ENCODE measurements around the gene ZNF334.

Gene ZNF334

GRCh38 chr20:46553926-46554325 lies 40.6 kb upstream of the ZNF334 start:
- Histone ChIP-seq H3K27me3 (ENCODE audit: control insufficient read depth in 1 of 2, insufficient read depth in 2 of 2, low read length in 2 of 2) (no peaks in the 10 kb centered on the region), H3K4me3 (ENCODE audit: low read depth in 1 of 2, low read length in 2 of 2) (no peak overlapping the region), H3K4me1 (ENCODE audit: control insufficient read depth in 1 of 2, insufficient read depth in 2 of 2, low read length in 2 of 2) (peaks cover 7 to 10% of the 10 kb centered on the region in 2 donors), H3K36me3 (ENCODE audit: control insufficient read depth in 1 of 2, insufficient read depth in 2 of 2, low read length in 2 of 2) (no peaks in the 10 kb centered on the region), H3K9ac (ENCODE audit: low read depth in 1 of 2, low read length in 2 of 2) (no peak overlapping the region), H3K9me3 (ENCODE audit: control insufficient read depth in 1 of 2, low read length in 2 of 2) (no peaks in the 10 kb centered on the region), H3K27ac (ENCODE audit: low read depth, low read length) (no peak overlapping the region)

GRCh38 chr20:46552460-46553420 lies 39.4 kb upstream of the ZNF334 start:
- no peak overlapping the region for H3K27ac ChIP-seq (ENCODE audit: low read depth, low read length)
- H3K36me3 ChIP-seq (ENCODE audit: control insufficient read depth in 1 of 2, insufficient read depth in 2 of 2, low read length in 2 of 2): no peaks in the 10 kb centered on the region
- H3K9me3 ChIP-seq (ENCODE audit: control insufficient read depth in 1 of 2, low read length in 2 of 2): no peaks in the 10 kb centered on the region
- peak overlapping the region in 1 of 2 donors; percentile 24 for H3K4me3 ChIP-seq (ENCODE audit: low read depth in 1 of 2, low read length in 2 of 2)
- no peaks in the 10 kb centered on the region for H3K27me3 ChIP-seq (ENCODE audit: control insufficient read depth in 1 of 2, insufficient read depth in 2 of 2, low read length in 2 of 2)
- peaks cover 7 to 10% of the 10 kb centered on the region in 2 donors for H3K4me1 ChIP-seq (ENCODE audit: control insufficient read depth in 1 of 2, insufficient read depth in 2 of 2, low read length in 2 of 2)
- H3K9ac ChIP-seq (ENCODE audit: low read depth in 1 of 2, low read length in 2 of 2): no peak overlapping the region

- Histone ChIP-seq H3K4me3 (ENCODE audit: low read depth in 1 of 2, low read length in 2 of 2) (no peak overlapping the region), H3K36me3 (ENCODE audit: control insufficient read depth in 1 of 2, insufficient read depth in 2 of 2, low read length in 2 of 2) (no peaks in the 10 kb centered on the region), H3K9me3 (ENCODE audit: control insufficient read depth in 1 of 2, low read length in 2 of 2) (no peaks in the 10 kb centered on the region)
Observed at GRCh38 chr20:46551522-46552381, 38.4 kb upstream of the ZNF334 start.

GRCh38 chr20:46550461-46550860 lies 37.1 kb upstream of the ZNF334 start, which contains the start of gene OCSTAMP:
Gene OCSTAMP, minus strand, starts transcription at chr20:46550654. Its CDS starts 94 bp downstream, at chr20:46550560.
- H3K9ac ChIP-seq (ENCODE audit: low read depth in 1 of 2, low read length in 2 of 2): no peak within 1 kb of the TSS
- no peaks in the 10 kb centered on the region for H3K36me3 ChIP-seq (ENCODE audit: control insufficient read depth in 1 of 2, insufficient read depth in 2 of 2, low read length in 2 of 2)
- H3K27me3 ChIP-seq (ENCODE audit: control insufficient read depth in 1 of 2, insufficient read depth in 2 of 2, low read length in 2 of 2): no peaks in the 10 kb centered on the region
- H3K9me3 ChIP-seq (ENCODE audit: control insufficient read depth in 1 of 2, low read length in 2 of 2): no peaks in the 10 kb centered on the region
- H3K4me3 ChIP-seq (ENCODE audit: low read depth in 1 of 2, low read length in 2 of 2): no peak within 1 kb of the TSS
- H3K4me1 ChIP-seq (ENCODE audit: control insufficient read depth in 1 of 2, insufficient read depth in 2 of 2, low read length in 2 of 2): peaks cover 11 to 16% of the 10 kb centered on the region in 2 donors
- H3K27ac ChIP-seq (ENCODE audit: low read depth, low read length): no peak within 1 kb of the TSS

More at GRCh38 chr20:46551522-46552381, 38.4 kb upstream of the ZNF334 start:
- H3K27me3 ChIP-seq (ENCODE audit: control insufficient read depth in 1 of 2, insufficient read depth in 2 of 2, low read length in 2 of 2): no peaks in the 10 kb centered on the region
- no peak overlapping the region for H3K9ac ChIP-seq (ENCODE audit: low read depth in 1 of 2, low read length in 2 of 2)
- H3K4me1 ChIP-seq (ENCODE audit: control insufficient read depth in 1 of 2, insufficient read depth in 2 of 2, low read length in 2 of 2): peaks cover 7 to 10% of the 10 kb centered on the region in 2 donors
- H3K27ac ChIP-seq (ENCODE audit: low read depth, low read length): no peak overlapping the region

- H3K4me3 ChIP-seq (ENCODE audit: low read depth in 1 of 2, low read length in 2 of 2): no peak overlapping the region
- H3K9me3 ChIP-seq (ENCODE audit: control insufficient read depth in 1 of 2, low read length in 2 of 2): no peaks in the 10 kb centered on the region
- H3K36me3 ChIP-seq (ENCODE audit: control insufficient read depth in 1 of 2, insufficient read depth in 2 of 2, low read length in 2 of 2): no peaks in the 10 kb centered on the region
- H3K4me1 ChIP-seq (ENCODE audit: control insufficient read depth in 1 of 2, insufficient read depth in 2 of 2, low read length in 2 of 2): peaks cover 16 to 27% of the 10 kb centered on the region in 2 donors
- no peak overlapping the region for H3K27ac ChIP-seq (ENCODE audit: low read depth, low read length)
- no peak overlapping the region for H3K9ac ChIP-seq (ENCODE audit: low read depth in 1 of 2, low read length in 2 of 2)
- H3K27me3 ChIP-seq (ENCODE audit: control insufficient read depth in 1 of 2, insufficient read depth in 2 of 2, low read length in 2 of 2): no peaks in the 10 kb centered on the region
Observed at GRCh38 chr20:46549188-46549972, 36.0 kb upstream of the ZNF334 start.

- Histone ChIP-seq H3K36me3 (ENCODE audit: control insufficient read depth in 1 of 2, insufficient read depth in 2 of 2, low read length in 2 of 2) (no peaks in the 10 kb centered on the region), H3K27me3 (ENCODE audit: control insufficient read depth in 1 of 2, insufficient read depth in 2 of 2, low read length in 2 of 2) (no peaks in the 10 kb centered on the region), H3K9me3 (ENCODE audit: control insufficient read depth in 1 of 2, low read length in 2 of 2) (no peaks in the 10 kb centered on the region), H3K9ac (ENCODE audit: low read depth in 1 of 2, low read length in 2 of 2) (no peak overlapping the region), H3K4me3 (ENCODE audit: low read depth in 1 of 2, low read length in 2 of 2) (no peak overlapping the region), H3K27ac (ENCODE audit: low read depth, low read length) (no peak overlapping the region), H3K4me1 (ENCODE audit: control insufficient read depth in 1 of 2, insufficient read depth in 2 of 2, low read length in 2 of 2) (peaks cover 16 to 27% of the 10 kb centered on the region in 2 donors)
Observed at GRCh38 chr20:46548688-46549087, 35.3 kb upstream of the ZNF334 start.

- Histone ChIP-seq H3K27ac (ENCODE audit: low read depth, low read length) (no peak overlapping the region), H3K4me3 (ENCODE audit: low read depth in 1 of 2, low read length in 2 of 2) (no peak overlapping the region), H3K27me3 (ENCODE audit: control insufficient read depth in 1 of 2, insufficient read depth in 2 of 2, low read length in 2 of 2) (no peaks in the 10 kb centered on the region), H3K36me3 (ENCODE audit: control insufficient read depth in 1 of 2, insufficient read depth in 2 of 2, low read length in 2 of 2) (no peaks in the 10 kb centered on the region), H3K9ac (ENCODE audit: low read depth in 1 of 2, low read length in 2 of 2) (no peak overlapping the region), H3K4me1 (ENCODE audit: control insufficient read depth in 1 of 2, insufficient read depth in 2 of 2, low read length in 2 of 2) (peaks cover 14 to 27% of the 10 kb centered on the region in 2 donors), H3K9me3 (ENCODE audit: control insufficient read depth in 1 of 2, low read length in 2 of 2) (no peaks in the 10 kb centered on the region)
Observed at GRCh38 chr20:46547995-46548394, 34.6 kb upstream of the ZNF334 start.

- no peaks in the 10 kb centered on the region for H3K9me3 ChIP-seq (ENCODE audit: control insufficient read depth in 1 of 2, low read length in 2 of 2)
- H3K9ac ChIP-seq (ENCODE audit: low read depth in 1 of 2, low read length in 2 of 2): no peak overlapping the region
Observed at GRCh38 chr20:46546936-46547335, 33.6 kb upstream of the ZNF334 start.

GRCh38 chr20:46546298-46546697 lies 32.9 kb upstream of the ZNF334 start:
- Histone ChIP-seq H3K4me1 (ENCODE audit: control insufficient read depth in 1 of 2, insufficient read depth in 2 of 2, low read length in 2 of 2) (peaks cover 12 to 20% of the 10 kb centered on the region in 2 donors), H3K9me3 (ENCODE audit: control insufficient read depth in 1 of 2, low read length in 2 of 2) (no peaks in the 10 kb centered on the region), H3K36me3 (ENCODE audit: control insufficient read depth in 1 of 2, insufficient read depth in 2 of 2, low read length in 2 of 2) (no peaks in the 10 kb centered on the region), H3K27ac (ENCODE audit: low read depth, low read length) (no peak overlapping the region), H3K4me3 (ENCODE audit: low read depth in 1 of 2, low read length in 2 of 2) (no peak overlapping the region), H3K27me3 (ENCODE audit: control insufficient read depth in 1 of 2, insufficient read depth in 2 of 2, low read length in 2 of 2) (no peaks in the 10 kb centered on the region), H3K9ac (ENCODE audit: low read depth in 1 of 2, low read length in 2 of 2) (no peak overlapping the region)

More at GRCh38 chr20:46546936-46547335, 33.6 kb upstream of the ZNF334 start:
- no peak overlapping the region for H3K4me3 ChIP-seq (ENCODE audit: low read depth in 1 of 2, low read length in 2 of 2)
- H3K27me3 ChIP-seq (ENCODE audit: control insufficient read depth in 1 of 2, insufficient read depth in 2 of 2, low read length in 2 of 2): no peaks in the 10 kb centered on the region
- no peak overlapping the region for H3K27ac ChIP-seq (ENCODE audit: low read depth, low read length)
- H3K36me3 ChIP-seq (ENCODE audit: control insufficient read depth in 1 of 2, insufficient read depth in 2 of 2, low read length in 2 of 2): no peaks in the 10 kb centered on the region
- H3K4me1 ChIP-seq (ENCODE audit: control insufficient read depth in 1 of 2, insufficient read depth in 2 of 2, low read length in 2 of 2): peaks cover 12 to 20% of the 10 kb centered on the region in 2 donors

Data from duodenal mucosa (tissue), 2 donors.